H1 (cell line): Measurements from ENCODE around the gene TRIM52. TPM values are rescaled to one million over a fixed set of nuclear protein-coding genes. Genes with fewer than 3 reads are reported as not detected.
A peak's percentile ranks its signal among the peaks of the same experiment; 100 is the strongest.

Experiments
- CTCF ChIA-PET: fragments of 300-600 bp; sonication (Branson Sonifier 250); formaldehyde crosslinking; loops from one replicate; lab custom pipeline; 2021; ENCODE audit not compliant: partially characterized antibody; lab: Charles Lee
- POLR2A ChIA-PET: fragments of 300-600 bp; sonication (Branson Sonifier 250); formaldehyde crosslinking; loops from one replicate; lab custom pipeline; 2021; ENCODE audit warnings: inconsistent platforms; ENCODE audit not compliant: partially characterized antibody; lab: Charles Lee
- DNase-seq, 2 experiments: peaks; one replicate each; pipeline versions ENCODE4 v3.0.0 to v3.0.0-alpha.2; 2010 to 2022; ENCODE audit warnings: low spot score in 2 of 2, low read depth in 1 of 2, mixed read lengths in 1 of 2
- FAIRE-seq: peaks from 2 replicates; lab custom pipeline; 2011; peaks lifted over from hg19 to GRCh38; lab: Jason Lieb, UNC
- H2AFZ ChIP-seq: 2 replicates; pipeline ENCODE4 v1.8.1; 2012; ENCODE audit warnings: low read length, inconsistent platforms
- H2AK5ac ChIP-seq: 2 replicates; pipeline ENCODE4 v1.6.1; 2013; ENCODE audit warnings: low read depth, low read length
- H2BK120ac ChIP-seq: replicated peaks from 2 replicates; pipeline ENCODE3; 2013; ENCODE audit warnings: low read depth, low read length, inconsistent platforms
- H2BK12ac ChIP-seq: 2 replicates; pipeline ENCODE4 v1.6.1; 2013; ENCODE audit warnings: low read depth, low read length
- H2BK15ac ChIP-seq: 2 replicates; pipeline ENCODE4 v1.6.1; 2013; ENCODE audit warnings: low read length
- H2BK20ac ChIP-seq: 2 replicates; pipeline ENCODE4 v1.6.1; 2013; ENCODE audit warnings: low read length
- H2BK5ac ChIP-seq: 2 replicates; pipeline ENCODE4 v1.6.1; 2013; ENCODE audit warnings: low read depth, low read length
- H3K14ac ChIP-seq: 2 replicates; pipeline ENCODE4 v1.6.1; 2013; ENCODE audit warnings: inconsistent platforms; ENCODE audit not compliant: insufficient read length
- H3K18ac ChIP-seq: 2 replicates; pipeline ENCODE4 v1.6.1; 2013; ENCODE audit warnings: low read length; ENCODE audit errors: extremely low read depth
- H3K23ac ChIP-seq: 2 replicates; pipeline ENCODE4 v1.6.1; 2013; ENCODE audit warnings: inconsistent platforms; ENCODE audit not compliant: insufficient read length
- H3K23me2 ChIP-seq: 2 replicates; pipeline ENCODE4 v1.6.1; 2013; ENCODE audit warnings: low read depth, low read length
- H3K27ac ChIP-seq: 2 replicates; pipeline ENCODE4 v1.6.1; 2011; ENCODE audit warnings: low read depth, low read length, inconsistent platforms
- H3K27me3 ChIP-seq, 4 experiments: replicated peaks in 1 of 4; 1 replicate in 1 of 4; 2 replicates in 3 of 4; pipeline versions ENCODE4 v1.6.1 to v1.8.1; 2011 to 2013; ENCODE audit warnings: low read length in 3 of 4, mild to moderate bottlenecking in 3 of 4, inconsistent platforms in 2 of 4, mixed read lengths in 2 of 4, moderate library complexity in 1 of 4; ENCODE audit not compliant: control insufficient read depth in 3 of 4, insufficient read depth in 3 of 4; ENCODE audit errors: extremely low read depth in 1 of 4
- H3K36me3 ChIP-seq, 4 experiments: 2 replicates each; pipeline versions ENCODE4 v1.6.1 to v1.8.1; 2011 to 2013; ENCODE audit warnings: mild to moderate bottlenecking in 4 of 4, low read length in 3 of 4, moderate library complexity in 2 of 4, control low read depth in 1 of 4, inconsistent platforms in 1 of 4; ENCODE audit not compliant: insufficient read depth in 4 of 4, control insufficient read depth in 2 of 4
- H3K4ac ChIP-seq: replicated peaks from 2 replicates; pipeline ENCODE3; 2013; ENCODE audit warnings: low read length, low read depth, mixed read lengths, inconsistent platforms; ENCODE audit not compliant: insufficient read length
- H3K4me1 ChIP-seq, 4 experiments: replicated peaks in 1 of 4; 1 replicate in 1 of 4; 2 replicates in 3 of 4; pipeline versions ENCODE4 v1.6.1 to v1.8.1; 2011 to 2013; ENCODE audit warnings: low read length in 3 of 4, inconsistent platforms in 2 of 4, mixed read lengths in 1 of 4; ENCODE audit not compliant: insufficient read depth in 4 of 4, control insufficient read depth in 3 of 4
- H3K4me2 ChIP-seq, 2 experiments: 2 replicates each; pipeline versions ENCODE4 v1.6.1 to v1.8.1; 2011 to 2013; ENCODE audit warnings: low read depth in 2 of 2, low read length in 2 of 2, control low read depth in 1 of 2, inconsistent platforms in 1 of 2, mild to moderate bottlenecking in 1 of 2; ENCODE audit not compliant: insufficient read depth in 1 of 2
- H3K4me3 ChIP-seq, 4 experiments: fragments of 200-600, 300-600 bp in 1 of 4; sonication (generic), shearing (Covaris generic), sonication (Bioruptor Twin) in 1 of 4; 2 replicates each; pipeline versions ENCODE4 v1.5.1 to v1.8.1; 2011 to 2016; ENCODE audit warnings: low read length in 4 of 4, low read depth in 3 of 4, control low read depth in 2 of 4, inconsistent platforms in 2 of 4, mild to moderate bottlenecking in 2 of 4, mixed read lengths in 1 of 4, moderate library complexity in 1 of 4; ENCODE audit not compliant: insufficient read depth in 2 of 4; ENCODE audit errors: extremely low read depth in 1 of 4
- H3K56ac ChIP-seq: replicated peaks from 2 replicates; pipeline ENCODE3; 2013; ENCODE audit warnings: low read depth, mild to moderate bottlenecking, mixed read lengths, low read length, inconsistent platforms; ENCODE audit not compliant: insufficient read length
- H3K79me1 ChIP-seq: 2 replicates; pipeline ENCODE4 v1.6.1; 2013; ENCODE audit warnings: low read depth, low read length, control low read depth
- H3K79me2 ChIP-seq, 2 experiments: 2 replicates each; pipeline versions ENCODE4 v1.6.1 to v1.8.1; 2012 to 2013; ENCODE audit warnings: low read length in 2 of 2, mild to moderate bottlenecking in 2 of 2, inconsistent platforms in 1 of 2; ENCODE audit not compliant: insufficient read depth in 2 of 2, control insufficient read depth in 1 of 2
- H3K9ac ChIP-seq, 4 experiments: replicated peaks in 1 of 4; 1 replicate in 1 of 4; 2 replicates in 3 of 4; pipeline versions ENCODE4 v1.6.1 to v1.8.1; 2011 to 2013; ENCODE audit warnings: low read depth in 3 of 4, low read length in 3 of 4, control low read depth in 2 of 4, mild to moderate bottlenecking in 2 of 4, moderate library complexity in 2 of 4, inconsistent platforms in 1 of 4; ENCODE audit errors: extremely low read depth in 1 of 4
- H3K9me3 ChIP-seq, 2 experiments: 2 replicates each; pipeline versions ENCODE4 v1.6.1 to v1.8.1; 2012 to 2013; ENCODE audit warnings: mild to moderate bottlenecking in 2 of 2, moderate library complexity in 2 of 2, control low read depth in 1 of 2, inconsistent platforms in 1 of 2, low read depth in 1 of 2, low read length in 1 of 2, mixed read lengths in 1 of 2; ENCODE audit not compliant: insufficient read depth in 2 of 2
- H4K20me1 ChIP-seq, 2 experiments: replicated peaks in 1 of 2; 2 replicates each; pipeline versions ENCODE3 to v1.8.1; 2011 to 2013; ENCODE audit warnings: inconsistent platforms in 2 of 2, low read length in 2 of 2, mild to moderate bottlenecking in 1 of 2; ENCODE audit not compliant: insufficient read depth in 2 of 2, control insufficient read depth in 1 of 2
- H4K5ac ChIP-seq: 2 replicates; pipeline ENCODE4 v1.6.1; 2013; ENCODE audit warnings: low read length, low read depth, mixed read lengths, inconsistent platforms; ENCODE audit not compliant: insufficient read length
- H4K8ac ChIP-seq: 2 replicates; pipeline ENCODE4 v1.8.0; 2013; ENCODE audit warnings: mild to moderate bottlenecking, moderate library complexity, low read length, inconsistent platforms; ENCODE audit not compliant: insufficient read depth; ENCODE audit errors: extremely low read depth
- H4K91ac ChIP-seq: replicated peaks from 2 replicates; pipeline ENCODE3; 2013; ENCODE audit warnings: low read length, mixed read lengths, inconsistent platforms; ENCODE audit not compliant: insufficient read length
- CTCF ChIP-seq, 3 experiments: IDR thresholded peaks; 1 replicate in 2 of 3; 2 replicates in 1 of 3; pipeline versions ENCODE4 v1.5.1 to v1.6.1; 2011; ENCODE audit warnings: low read length in 3 of 3, mild to moderate bottlenecking in 3 of 3, inconsistent platforms in 2 of 3, low read depth in 1 of 3, moderate library complexity in 1 of 3; ENCODE audit not compliant: insufficient read depth in 1 of 3; ENCODE audit errors: control extremely low read depth in 1 of 3
- GABPA ChIP-seq: IDR thresholded peaks from 2 replicates; pipeline ENCODE4 v1.6.1; 2011; ENCODE audit warnings: mild to moderate bottlenecking, low read length, moderate library complexity, borderline replicate concordance; ENCODE audit not compliant: insufficient read depth
- KDM1A ChIP-seq: fragments of 200-600, 300-600 bp; sonication (generic); IDR thresholded peaks from 2 replicates; pipeline ENCODE4 v1.7.1; 2016; ENCODE audit warnings: mild to moderate bottlenecking, low read length, borderline replicate concordance
- POLR2AphosphoS5 ChIP-seq: IDR thresholded peaks from 2 replicates; pipeline ENCODE4 v1.6.1; 2011; ENCODE audit warnings: low read depth, low read length
- SAP30 ChIP-seq: fragments of 300-600 bp; sonication (generic); IDR thresholded peaks from 2 replicates; pipeline ENCODE4 v1.7.1; 2012; ENCODE audit warnings: low read length, moderate library complexity, mild to moderate bottlenecking, inconsistent platforms; ENCODE audit not compliant: insufficient read depth, insufficient replicate concordance
- SIRT6 ChIP-seq: IDR thresholded peaks from one replicate; pipeline ENCODE4 v1.7.1; 2012; ENCODE audit warnings: low read length, inconsistent platforms
- WGBS, 2 experiments: shearing (Covaris generic) in 1 of 2; methylation state at CpG; one replicate each; pipeline versions ENCODE4 v1.1.6 to v1.1.7; 2013 to 2015; ENCODE audit warnings: low lambda C conversion rate in 2 of 2, mixed read lengths in 2 of 2, inconsistent platforms in 1 of 2, low coverage in 1 of 2, missing lambda C conversion rate in 1 of 2; ENCODE audit not compliant: insufficient replicate concordance in 2 of 2, insufficient coverage in 1 of 2, insufficient read length in 1 of 2; ENCODE audit errors: extremely low coverage in 1 of 2, missing lambda C conversion rate in 1 of 2; 5-methylcytosine and 5-hydroxymethylcytosine counted together
- long read RNA-seq, 2 experiments: library from RNA in 1 of 2; library from capped mRNA in 1 of 2; stranded (forward); transcript quantifications; one replicate each; pipeline ENCODE4 v2.0.0, GENCODE V29; 2021; ENCODE audit warnings: inconsistent platforms in 1 of 2
- polyA minus RNA-seq, 3 experiments: library from RNA; depleted of rRNA, polyadenylated mRNA; stranded (reverse); fragments of >200 nt; gene quantifications; 1 replicate in 2 of 3; 2 replicates in 1 of 3; pipeline ENCODE4 v1.2.3, GENCODE V29; 2011
- polyA plus RNA-seq, 7 experiments: library from polyadenylated mRNA; depleted of rRNA in 3 of 7; stranded (reverse) in 5 of 7; unstranded in 2 of 7; fragments of >200 nt in 5 of 7; fragments of 200-250 nt in 2 of 7; gene quantifications; 1 replicate in 5 of 7; 2 replicates in 1 of 7; 4 replicates in 1 of 7; pipeline versions ENCODE4 v1.2.1 to v1.2.3, GENCODE V29; 2011 to 2013; ENCODE audit warnings: missing spikeins in 2 of 7, mixed read lengths in 2 of 7
- total RNA-seq: library from RNA; stranded (reverse); fragmentation: NEBNext Ultra II Directional; extraction: Animal tissue kit (Norgen Biotek cat#: 25700); gene quantifications from 2 replicates; pipeline ENCODE4 v1.2.1, GENCODE V29; 2021

TRIM52 gene
- total RNA-seq (5.7 and 6.2 TPM in 2 replicates), polyA plus RNA-seq (2011; rRNA removed) (2.3 and 4.2 TPM in 2 replicates), polyA minus RNA-seq (2011; rRNA and poly(A)+ RNA removed) (5.5 and 6.2 TPM in 2 replicates)
- polyA plus RNA-seq (2011; cell fraction: cytosol; rRNA removed): 6.2 TPM
- 6.8 TPM for polyA plus RNA-seq (2011; cell fraction: nucleus; rRNA removed)
- 8.8 to 10.6 TPM (median 9.8 TPM) in 4 replicates for polyA plus RNA-seq (2012, experiment 1 of 2)
- polyA plus RNA-seq (2012, experiment 2 of 2): 0.70 TPM
- 5.1 TPM for polyA plus RNA-seq (2013, experiment 1 of 2)
- 4.3 TPM for polyA plus RNA-seq (2013, experiment 2 of 2)
- 2.3 TPM for polyA minus RNA-seq (2011; cell fraction: cytosol; rRNA and poly(A)+ RNA removed)
- 4.6 TPM for polyA minus RNA-seq (2011; cell fraction: nucleus; rRNA and poly(A)+ RNA removed)
- long read RNA-seq, experiment 1, partial matches to known transcripts: 0 of 2 reads
- long read RNA-seq, experiment 1, other reads (novel, unspliced or antisense): 1 of 2 reads
- long read RNA-seq, experiment 2, partial matches to known transcripts: 0 of 4 reads
- long read RNA-seq, experiment 2, other reads (novel, unspliced or antisense): 1 of 4 reads

- no peak for FAIRE-seq
- H3K23ac ChIP-seq: no peak within 1 kb of the TSS
- no peak within 1 kb of the TSS for H2BK15ac ChIP-seq
- H3K56ac ChIP-seq: peak within 1 kb of the TSS; percentile 65
- H3K23me2 ChIP-seq: peaks cover 12% of the 10 kb centered on the region
- peak within 1 kb of the TSS; percentile 39 for H3K18ac ChIP-seq
- peak within 1 kb of the TSS; percentile 71 for H4K91ac ChIP-seq
- H3K36me3 ChIP-seq: peaks cover 0 to 14% (median 7%) of the 10 kb centered on the region in 4 experiments; a peak in 5 of 8 replicates
- POLR2A ChIA-PET: interaction anchor here (0.6 to 34.2 kb wide), 9 partner anchors 12 to 76 kb away, joined by 3 to 1334 read pairs (median 5); partner anchors contain the start of genes RACK1, TRIM41 and TRIM7
- H3K79me1 ChIP-seq: peaks cover 15% of the 10 kb centered on the region
- H3K14ac ChIP-seq: no peak within 1 kb of the TSS
- H2AFZ ChIP-seq: peak within 1 kb of the TSS; percentile 75; the same call in 1 of the 2 replicates
- peak within 1 kb of the TSS; percentile 63; the same call in 1 of the 2 replicates for H2BK5ac ChIP-seq
- H3K4me3 ChIP-seq: peak within 1 kb of the TSS; percentile 76 to 92 (median 86)
- CTCF ChIA-PET: interaction anchor here (0.7 to 2.6 kb wide), 6 partner anchors 9 to 76 kb away, joined by 3 to 14 read pairs (median 3); no protein-coding TSS in a partner anchor
- H4K20me1 ChIP-seq: peaks cover 8 to 17% of the 10 kb centered on the region in 2 experiments
- peak within 1 kb of the TSS; percentile 44; the same call in 1 of the 2 replicates for H3K27ac ChIP-seq
- no peak within 1 kb of the TSS for H3K4ac ChIP-seq
- H3K27me3 ChIP-seq: peaks cover 0 to 1% (median 0%) of the 10 kb centered on the region in 4 experiments; a peak in 1 of 7 replicates
- peaks cover 4 to 10% (median 6%) of the 10 kb centered on the region in 4 experiments; a peak in 6 of 7 replicates for H3K4me1 ChIP-seq
- H2BK120ac ChIP-seq: no peak within 1 kb of the TSS
- no peak within 1 kb of the TSS for H2AK5ac ChIP-seq
- H2BK12ac ChIP-seq: no peak within 1 kb of the TSS; the same call in 1 of the 2 replicates
- peak within 1 kb of the TSS; percentile 71 for H4K5ac ChIP-seq
- peak within 1 kb of the TSS; percentile 93 for H4K8ac ChIP-seq
- peak; percentile 83 to 94 for DNase-seq
- WGBS, 2 experiments: 1% methylated on average over 31 of the region's 43 CpGs; no CpG with 5 or more reads in 1 of the 2 experiments
- H3K79me2 ChIP-seq: peaks cover 3 to 41% of the 10 kb centered on the region in 2 experiments; a peak in 2 of 4 replicates
- H3K9me3 ChIP-seq: no peaks in the 10 kb centered on the region
- peak within 1 kb of the TSS; percentile 61 to 95 (median 66) for H3K9ac ChIP-seq
- no peak within 1 kb of the TSS for H2BK20ac ChIP-seq
- H3K4me2 ChIP-seq: peak within 1 kb of the TSS; percentile 86 to 98
- TF ChIP-seq GABPA (0 out of 2 replicates have a peak, but pooled peaks have one; percentile 22), KDM1A (no peak), POLR2AphosphoS5 (peak; percentile 88), SAP30 (peak; percentile 99), SIRT6 (no peak), CTCF (IDR thresholded peaks at IDR 0.05; ENCODE audit: control extremely low read depth in 1 of 3, insufficient read depth in 1 of 3, low read depth in 1 of 3, low read length in 3 of 3) (peak in 1 of 3 experiments; percentile 15; a peak in 1 of 4 replicates)
Measured at GRCh38 chr5:181260720-181261319, at the start of gene TRIM52. TRIM52 (minus strand) TSS chr5:181261143; CDS start chr5:181260813, 330 bp downstream.
